GM18511 (cell line): ENCODE measurements around the gene ABTB2.
"Not testable (repeated sequence)": the region's sequence is repeated elsewhere in the genome, so short reads cannot be mapped to it uniquely, and the experiment has no call there.

Source experiments
- ATAC-seq: cut with Tn5 transposase; IDR thresholded peaks from one replicate; pipeline ENCODE4 v1.9.1; 2021; ENCODE audit warnings: mild to moderate bottlenecking, moderate library complexity; ENCODE audit not compliant: unreplicated experiment

Gene ABTB2

DNA sequence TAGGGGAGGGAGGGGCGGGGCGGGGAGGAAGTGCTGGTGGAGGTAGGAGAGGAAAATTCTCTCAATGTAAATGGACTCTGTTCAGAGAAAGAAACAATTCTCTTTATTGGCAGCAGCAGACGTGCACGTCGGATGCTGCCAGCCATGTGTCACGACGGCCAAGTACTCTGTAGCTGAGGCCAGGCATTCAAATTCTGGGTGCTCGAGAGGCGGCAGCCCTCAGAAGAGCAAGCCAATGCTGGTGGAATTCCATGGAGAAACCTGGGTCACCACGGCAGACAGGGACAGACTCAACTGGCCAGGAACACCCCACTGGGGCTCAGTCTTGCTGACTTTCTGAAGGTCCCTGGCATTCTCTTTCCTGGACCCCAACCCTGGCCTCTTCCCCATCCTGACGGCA lies 90.8 kb downstream of the ABTB2 start:
- ATAC-seq: no peak

DNA sequence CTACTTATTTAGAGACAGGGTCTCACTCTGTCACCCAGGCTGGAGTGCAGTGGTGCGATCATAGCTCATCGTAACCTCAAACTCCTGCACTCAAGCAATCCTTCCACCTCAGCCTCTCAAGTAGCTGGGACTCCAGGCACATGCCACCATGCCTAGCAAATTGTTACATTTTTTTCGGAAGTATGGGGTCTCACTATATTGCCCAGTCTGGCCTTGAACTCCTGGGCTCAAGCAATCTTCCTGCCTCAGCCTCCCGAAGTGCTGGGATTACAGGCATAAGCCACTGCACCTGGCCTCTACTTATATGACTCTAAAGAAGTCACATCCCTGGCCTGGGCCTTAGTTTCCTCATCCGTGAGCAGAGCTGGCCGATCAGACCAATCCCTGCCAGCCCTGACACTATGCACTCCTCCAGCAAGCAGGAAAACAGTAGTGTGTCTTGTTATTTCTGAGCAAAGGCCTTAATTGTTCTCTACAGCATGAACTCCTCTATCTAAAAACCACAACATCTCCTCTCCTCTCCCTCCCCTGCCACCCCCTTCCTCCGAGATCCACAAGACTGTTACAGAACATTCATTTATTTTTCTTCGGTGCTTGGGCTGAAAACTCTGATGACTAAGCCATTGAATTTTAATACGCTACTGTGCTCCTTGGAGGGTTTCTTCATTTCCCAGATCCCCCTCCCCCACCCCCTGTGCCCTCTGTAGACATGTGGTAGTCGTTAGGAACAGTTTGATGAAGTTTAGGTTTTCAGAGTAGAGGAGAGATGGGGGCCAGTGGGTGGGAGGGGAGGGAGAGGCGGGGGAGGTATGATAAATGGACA lies 91.5 kb downstream of the ABTB2 start:
- no peak for ATAC-seq

DNA sequence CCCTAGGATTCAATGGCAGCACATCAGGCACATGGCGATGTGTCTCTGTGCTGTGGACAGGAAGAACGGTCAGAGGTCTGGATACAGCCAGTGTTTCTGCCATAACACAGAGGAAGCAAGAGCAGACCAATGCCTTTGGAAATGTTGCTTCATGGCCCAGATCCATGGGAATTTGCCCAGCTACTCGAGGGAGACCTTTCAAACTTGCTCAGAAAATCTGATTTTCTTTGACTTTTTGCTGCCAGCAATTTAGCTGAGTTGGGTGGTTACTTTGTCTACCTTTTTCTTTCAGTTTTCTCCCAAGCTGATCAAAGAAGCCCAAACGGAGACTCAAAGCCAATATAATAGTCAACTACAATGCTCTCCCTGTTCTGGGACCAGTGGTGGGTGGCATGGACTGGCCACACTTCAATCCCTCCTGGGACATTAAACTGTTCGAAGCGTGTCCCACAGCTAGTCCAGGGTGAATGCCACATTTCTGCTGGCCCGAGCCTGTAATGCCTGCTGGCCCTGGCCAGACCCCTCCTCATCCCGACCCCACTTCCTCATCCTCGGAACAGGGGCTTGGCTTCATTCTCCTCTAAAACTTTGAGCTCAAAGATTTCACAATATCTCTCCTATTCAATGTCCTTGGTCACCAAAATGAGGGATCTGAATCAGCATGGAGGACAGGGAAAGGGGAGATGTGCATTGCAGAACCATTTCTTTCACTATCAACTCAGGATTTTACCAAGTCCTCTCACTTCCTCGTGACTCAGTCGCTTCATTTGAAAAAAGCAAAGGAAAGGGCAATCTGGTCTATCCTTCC lies 93.3 kb downstream of the ABTB2 start:
- ATAC-seq: no peak

DNA sequence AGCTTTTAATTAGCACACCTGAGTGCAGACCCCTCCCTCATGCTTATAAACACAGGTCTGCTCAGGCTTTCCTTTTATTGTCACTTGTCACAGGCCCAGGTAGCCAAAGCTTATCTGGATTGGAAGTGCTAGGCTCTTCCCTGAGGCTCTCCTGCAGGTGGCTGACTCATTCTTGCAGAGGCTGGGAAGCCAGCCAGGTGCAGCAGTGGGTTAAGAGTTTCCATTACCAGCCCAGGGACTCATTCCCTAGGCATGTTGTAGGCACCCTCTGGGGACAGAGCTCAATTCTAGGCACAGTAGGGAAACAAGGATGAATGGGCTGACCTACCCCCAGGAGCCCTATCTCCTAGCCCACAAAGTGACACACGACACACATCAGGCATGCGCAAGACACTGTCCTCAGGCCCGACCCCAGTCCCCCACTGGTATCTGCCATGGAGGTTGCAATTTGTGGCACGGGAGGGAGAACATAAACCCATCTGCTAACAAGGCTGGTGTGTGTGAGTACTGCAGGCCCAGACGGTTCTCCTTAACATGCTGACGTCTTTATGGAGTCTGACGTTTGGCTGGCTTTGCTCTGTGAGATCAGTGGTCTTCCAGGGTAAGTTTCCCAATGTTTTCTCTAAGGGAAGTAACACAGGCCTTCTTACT lies 94.2 kb downstream of the ABTB2 start:
- ATAC-seq: no peak

DNA sequence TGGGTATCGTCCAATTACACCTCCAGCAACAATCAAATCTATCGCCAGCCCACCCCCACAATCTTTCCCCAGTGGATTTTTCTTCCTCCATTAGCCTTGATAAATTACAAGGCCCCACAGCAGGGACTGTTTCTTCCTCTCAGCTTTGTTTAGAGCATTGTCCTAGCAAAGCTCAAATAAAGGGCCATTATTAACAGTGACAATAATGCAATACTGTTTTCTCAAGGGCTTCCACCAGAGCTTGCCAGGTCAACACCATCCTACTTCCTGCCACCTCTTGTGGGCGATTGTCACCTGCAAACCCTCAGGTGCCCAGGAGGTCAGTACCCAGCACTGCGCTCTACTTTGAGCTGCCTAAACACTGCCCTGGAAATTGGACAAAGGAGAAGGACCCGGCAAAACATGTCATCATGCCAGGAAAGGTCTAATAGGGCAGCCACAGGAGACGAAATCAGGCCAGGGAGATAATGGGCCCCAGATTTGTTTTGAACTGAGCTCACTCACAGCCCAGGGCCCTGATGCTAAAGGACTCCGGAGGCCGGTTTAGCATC lies 95.2 kb downstream of the ABTB2 start:
- no peak for ATAC-seq

DNA sequence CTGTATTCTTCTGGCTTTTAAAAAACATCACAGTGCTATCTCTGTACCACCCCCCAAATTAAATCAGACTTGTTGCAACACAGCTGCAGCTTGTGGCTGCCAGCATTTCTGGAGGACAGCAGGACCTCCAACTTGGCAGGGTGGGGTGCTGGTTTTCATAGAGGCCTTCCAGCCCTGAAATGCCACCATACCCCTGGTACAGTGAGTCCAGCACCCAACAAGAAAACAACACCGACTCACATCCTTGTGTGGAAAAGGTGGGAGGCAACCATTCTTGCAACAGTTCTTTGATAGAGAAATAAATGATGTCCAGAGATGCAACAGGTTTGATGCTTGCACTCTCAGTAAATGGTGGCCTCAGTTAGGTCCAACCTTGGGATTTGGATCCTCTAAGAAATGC lies 96.0 kb downstream of the ABTB2 start:
- no peak for ATAC-seq

DNA sequence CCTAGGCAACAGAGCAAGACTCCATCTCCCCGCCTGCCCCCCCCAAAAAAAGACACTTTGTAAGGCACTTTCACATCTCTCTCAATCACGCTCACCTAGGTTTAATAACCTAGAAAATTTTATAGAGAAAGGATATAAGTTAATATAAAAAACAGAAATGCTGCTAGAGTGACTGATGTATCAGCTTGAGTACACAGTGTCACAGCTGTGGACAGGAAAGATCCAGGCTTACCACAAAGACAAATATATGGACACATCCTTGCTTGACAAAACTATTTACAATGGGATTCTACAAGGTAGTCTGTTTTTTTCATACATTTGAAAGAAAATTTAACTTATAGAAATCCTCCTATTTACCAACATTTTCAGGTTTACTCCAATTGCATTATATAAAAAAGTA lies 96.7 kb downstream of the ABTB2 start:
- ATAC-seq: no peak

DNA sequence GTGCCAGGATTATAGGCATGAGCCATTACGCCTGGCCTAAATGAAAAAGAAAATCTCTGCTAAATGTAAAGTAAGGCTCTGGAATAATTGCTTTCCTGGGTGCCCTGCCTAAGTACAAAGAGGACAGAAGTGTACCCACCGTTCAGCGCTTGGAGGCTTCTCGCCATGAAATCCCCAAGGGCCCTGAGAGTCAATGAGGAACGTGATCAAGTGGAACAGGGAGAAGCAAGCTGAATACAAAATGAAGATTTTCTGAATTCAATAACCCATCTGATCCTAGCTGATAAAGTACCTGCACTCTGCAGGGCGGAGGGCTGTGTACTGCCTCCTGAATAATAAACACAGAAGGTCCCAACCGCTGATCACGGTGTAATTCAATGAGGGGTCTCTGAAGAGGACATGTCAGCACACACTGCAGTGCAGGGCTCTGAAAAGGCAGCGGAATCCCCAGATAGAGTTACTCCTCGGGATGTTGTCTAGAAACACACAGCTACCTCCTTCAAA lies 97.7 kb downstream of the ABTB2 start:
- no peak for ATAC-seq

DNA sequence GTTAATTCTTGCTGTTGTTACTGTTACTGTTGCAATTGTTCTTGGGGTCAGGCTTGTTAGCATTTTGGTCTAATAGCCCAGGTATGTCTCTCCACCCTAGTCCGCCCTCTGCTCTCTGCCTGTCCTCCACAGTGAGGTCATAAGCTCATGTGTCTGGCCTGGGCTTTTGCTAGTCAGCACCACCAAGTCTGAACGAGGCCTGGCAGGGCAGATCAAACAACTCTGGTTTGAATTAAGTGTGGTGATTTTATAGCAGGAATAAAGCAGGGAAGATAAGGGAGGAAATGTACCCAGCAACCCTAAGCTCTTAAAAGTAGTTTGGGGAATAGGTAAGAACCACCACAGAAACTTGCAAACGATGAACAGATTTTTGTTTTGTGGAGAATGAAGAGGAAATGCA lies 98.7 kb downstream of the ABTB2 start:
- ATAC-seq: no peak

DNA sequence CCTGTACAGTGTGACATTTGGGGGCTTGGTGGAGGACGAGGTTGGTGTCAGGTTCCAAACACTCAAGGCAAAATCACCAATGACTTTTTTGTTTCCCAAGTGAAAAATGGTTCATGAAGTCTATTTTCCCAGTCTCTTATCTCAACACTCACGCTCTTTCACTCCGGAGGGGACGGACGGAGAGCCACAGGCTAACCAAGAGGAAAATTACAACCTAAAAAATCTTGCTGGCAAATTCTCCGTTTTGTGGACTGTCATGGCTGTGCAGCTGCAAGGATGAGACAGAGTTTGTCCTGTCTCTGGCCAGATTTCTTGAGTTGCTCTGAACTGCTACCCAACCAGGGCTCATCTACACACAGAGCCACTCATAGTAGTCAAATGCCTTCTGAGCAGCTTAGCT lies 101.2 kb downstream of the ABTB2 start:
- no peak for ATAC-seq

DNA sequence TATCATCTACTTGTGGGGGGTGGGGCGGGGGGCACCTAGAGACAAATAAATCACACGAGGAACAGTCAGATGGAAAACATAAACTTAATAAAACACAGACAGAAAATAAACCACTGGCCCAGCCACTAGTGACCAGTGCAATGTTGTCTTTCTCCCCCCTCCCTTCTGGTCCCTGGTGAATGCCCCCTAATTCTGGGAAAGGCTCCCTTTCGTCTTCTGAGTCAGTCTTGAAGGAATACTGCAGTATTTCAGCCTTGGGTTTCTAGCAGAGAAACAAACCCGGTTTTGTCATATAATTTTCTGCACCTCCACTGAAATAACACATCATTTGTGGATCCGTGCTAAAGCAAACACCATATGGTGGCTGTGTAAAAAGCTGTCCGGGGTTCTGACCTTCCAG lies 101.7 kb downstream of the ABTB2 start:
- no peak for ATAC-seq

DNA sequence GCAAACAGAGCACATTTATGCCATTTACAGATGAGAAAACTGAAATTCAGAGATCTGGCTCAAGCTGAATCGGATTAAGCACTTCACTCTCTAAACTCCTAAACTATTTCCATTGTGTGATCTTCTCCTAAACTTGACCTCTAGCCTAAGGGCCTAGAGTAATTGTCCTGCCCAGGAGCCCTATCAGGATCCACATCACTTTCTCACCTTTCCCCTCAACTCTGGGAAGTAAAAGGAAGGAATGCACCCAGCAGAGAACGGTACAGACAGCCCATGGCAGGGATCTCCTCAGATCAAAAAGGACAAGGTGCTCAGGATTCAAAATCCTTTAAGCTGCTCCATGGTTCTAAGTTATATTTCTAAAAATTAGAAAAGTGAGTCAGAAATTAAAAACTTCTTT lies 102.7 kb downstream of the ABTB2 start:
- no peak for ATAC-seq

DNA sequence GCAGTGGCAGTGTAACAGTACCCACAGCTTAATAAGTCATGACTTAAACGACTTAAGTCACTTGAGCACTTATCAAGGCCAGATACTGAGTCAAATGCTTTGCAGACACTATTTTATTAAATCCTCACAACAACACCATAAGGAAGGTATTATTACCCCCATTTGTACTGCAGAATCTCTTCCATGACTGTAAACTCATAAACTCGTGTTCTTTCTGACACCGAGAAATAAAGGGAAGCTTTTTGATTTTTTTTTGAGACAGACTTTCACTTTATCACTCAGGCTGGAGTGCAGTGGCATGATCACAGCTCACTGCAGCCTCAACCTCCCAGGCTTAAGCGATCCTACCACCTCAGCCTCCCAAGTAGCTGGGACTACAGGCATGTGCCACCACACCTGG lies 103.8 kb downstream of the ABTB2 start:
- ATAC-seq: no peak

DNA sequence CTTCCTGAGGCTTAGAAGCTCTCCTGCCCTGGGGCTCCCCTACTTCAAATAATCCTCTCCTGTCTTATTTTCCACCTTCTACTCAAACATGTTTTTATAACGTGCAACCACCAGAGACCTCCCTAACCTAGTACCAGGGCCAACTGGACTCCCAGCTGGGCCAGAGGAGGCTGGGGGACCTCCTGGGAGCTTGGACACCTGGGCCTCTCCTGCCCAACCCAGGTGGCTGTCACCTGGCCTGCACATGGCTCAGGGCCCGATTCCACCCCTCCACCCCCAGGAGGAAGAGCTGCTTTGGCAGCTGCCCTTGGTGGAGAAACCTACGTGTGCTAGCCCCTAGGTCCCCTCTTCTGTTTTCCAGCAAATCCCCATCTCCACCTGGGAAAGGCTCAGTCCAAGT lies 105.2 kb downstream of the ABTB2 start:
- no peak for ATAC-seq

DNA sequence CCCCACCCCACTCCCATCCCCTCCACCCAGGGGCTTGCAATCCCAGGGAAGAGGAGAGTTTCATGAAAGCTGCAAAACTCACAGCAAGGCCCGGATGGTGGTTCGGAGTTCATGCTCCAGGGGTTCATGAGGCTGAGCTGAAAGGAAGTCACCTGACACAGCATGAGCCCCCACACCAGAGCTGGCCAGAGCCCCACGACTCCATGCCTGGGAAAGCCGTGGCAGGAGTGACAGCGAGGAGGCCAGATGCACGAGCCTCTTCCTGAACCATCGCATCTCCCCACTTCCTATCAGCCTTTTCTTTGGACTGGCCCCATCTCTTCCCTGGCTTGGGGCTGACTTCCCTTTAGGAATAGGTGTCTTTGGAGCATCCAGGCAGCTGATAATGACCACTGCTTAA lies 105.8 kb downstream of the ABTB2 start:
- ATAC-seq: no peak

DNA sequence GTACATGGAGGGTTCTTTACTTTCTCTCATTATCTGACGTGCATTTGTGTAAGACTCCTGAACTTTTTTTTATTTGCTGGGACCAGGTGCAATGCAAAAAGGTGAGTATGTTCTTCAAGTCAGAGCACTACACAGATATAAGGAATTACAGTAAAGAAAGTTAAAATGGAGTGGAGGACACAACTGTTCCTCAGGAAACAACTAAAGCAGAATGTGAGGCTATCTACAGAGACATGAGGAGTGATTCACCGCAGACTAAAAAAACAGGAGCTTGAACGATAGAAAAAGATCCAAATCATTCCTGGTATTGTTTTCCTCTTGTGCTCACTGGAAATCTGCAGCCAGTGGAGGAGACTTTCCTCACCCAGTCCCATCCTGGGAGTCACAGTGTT lies 106.2 kb downstream of the ABTB2 start:
- no peak for ATAC-seq

DNA sequence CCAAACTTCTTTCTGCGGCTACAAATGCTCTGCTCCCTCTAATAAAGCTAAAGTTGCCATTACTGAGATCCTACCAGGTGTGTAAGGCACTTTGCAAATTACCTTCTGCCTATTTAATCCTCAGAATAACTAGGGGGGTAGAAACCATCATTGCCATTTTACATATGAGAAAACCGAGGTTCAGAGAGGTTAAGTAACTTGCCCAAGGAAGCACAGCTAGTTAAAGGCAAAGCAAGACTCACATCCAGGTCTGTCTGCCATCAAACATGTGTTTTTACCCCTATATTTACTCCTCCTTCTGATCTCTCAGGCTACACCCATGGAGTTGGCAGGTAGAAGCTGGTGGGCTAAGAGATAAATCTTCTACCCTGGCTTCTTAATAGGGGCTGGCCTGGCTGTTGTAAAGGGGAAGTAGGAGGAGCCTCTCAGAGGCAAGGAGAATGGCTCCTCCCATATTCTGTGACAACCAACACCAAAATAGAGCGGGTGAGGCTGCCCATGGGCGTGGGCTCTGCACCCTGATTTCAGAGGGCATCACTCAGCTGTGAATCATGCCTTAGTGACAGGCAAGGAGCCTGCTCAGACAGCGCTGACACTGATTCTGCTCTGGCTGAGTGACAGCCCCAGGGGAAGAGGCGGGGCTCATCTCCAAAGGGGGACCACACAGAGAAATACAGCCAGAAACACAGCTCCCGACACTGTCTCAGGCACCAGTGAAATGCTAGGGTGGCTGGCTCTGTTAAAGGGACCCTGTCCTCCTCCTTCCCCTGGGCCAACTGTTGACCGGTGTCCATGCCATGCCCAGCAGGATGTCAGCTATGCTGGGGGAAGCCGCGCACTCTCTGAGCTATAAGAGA lies 106.8 kb downstream of the ABTB2 start:
- ATAC-seq: peak; percentile 88

DNA sequence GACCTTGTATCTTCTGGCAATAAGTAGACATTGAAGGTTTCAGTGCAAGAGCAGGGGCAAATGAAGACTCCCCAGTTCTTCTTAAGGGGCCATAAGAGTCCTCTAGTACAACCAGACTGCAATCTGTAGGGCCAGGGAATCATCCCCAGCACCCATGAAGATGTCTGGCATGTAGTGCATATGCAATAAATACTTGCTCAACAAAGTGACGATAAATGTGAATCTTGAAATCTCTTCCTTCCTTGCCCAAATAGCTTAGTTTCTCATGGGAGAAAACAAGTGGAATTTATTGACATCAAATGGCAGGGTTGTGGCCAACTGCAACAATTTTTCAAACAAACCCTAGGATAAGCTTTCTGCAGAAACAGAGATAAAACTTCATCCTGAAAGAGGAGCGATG lies 107.6 kb downstream of the ABTB2 start:
- no peak for ATAC-seq

DNA sequence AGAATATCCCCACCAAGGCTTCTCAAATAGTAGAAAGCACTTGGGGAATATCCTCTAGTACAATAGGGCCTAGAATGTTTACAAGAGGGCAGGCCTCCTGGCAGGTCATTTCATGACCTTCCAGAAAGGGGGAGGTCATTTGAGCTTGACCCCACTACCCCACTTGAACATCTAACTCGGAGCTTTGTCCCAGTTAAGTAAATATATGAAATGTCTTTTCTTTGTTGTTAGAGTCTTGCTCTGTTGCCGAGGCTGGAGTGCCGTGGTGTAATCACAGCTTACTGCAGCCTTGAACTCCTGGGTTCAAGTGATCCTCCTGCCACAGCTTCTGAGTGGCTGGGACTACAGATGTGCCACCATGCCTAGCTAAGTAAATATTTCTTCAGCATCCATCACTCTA lies 108.4 kb downstream of the ABTB2 start:
- ATAC-seq: no peak

DNA sequence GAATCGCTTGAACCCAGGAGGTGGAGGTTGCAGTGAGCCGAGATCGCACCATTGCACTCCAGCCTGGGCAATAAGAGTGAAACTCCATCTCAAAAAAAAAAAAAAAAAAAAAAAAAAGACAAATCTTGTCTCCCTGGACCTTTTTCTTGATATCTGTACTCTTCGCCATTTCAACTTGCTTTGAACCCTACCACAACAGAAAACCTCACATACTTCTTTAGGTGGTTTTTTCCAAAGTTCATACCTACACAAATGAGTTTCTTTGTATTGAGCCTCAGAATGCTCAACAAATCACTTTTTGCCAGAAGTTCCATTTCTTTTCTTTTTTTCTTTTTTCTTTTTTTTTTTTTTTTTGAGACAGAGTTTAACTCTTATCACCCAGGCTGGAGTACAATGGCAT lies 111.3 kb downstream of the ABTB2 start:
- ATAC-seq: not testable (repeated sequence)
